ENCODE results near the gene NEURL4.

- TF ChIP-seq CTCF (IDR thresholded peaks at IDR 0.05; ENCODE audit: low read depth, low read length), result no peak
- TF ChIP-seq POLR2A (IDR thresholded peaks at IDR 0.05; ENCODE audit: extremely low read depth, insufficient read length), result no peak
- TF ChIP-seq MYC (IDR thresholded peaks at IDR 0.05; ENCODE audit: low read depth, low read length), result no peak
These were observed 7.7 kb downstream of the NEURL4 start for GRCh38 chr17:7321466-7321865.

Measured in NB4 (cell line).